Fibroblast of lung (primary cell): ENCODE measurements around the gene TMEM196. TPM values are rescaled to one million over a fixed set of nuclear protein-coding genes. Genes with fewer than 3 reads are reported as not detected.

Experiments
- DNase-seq, 2 donors: peaks; one replicate each; pipeline versions ENCODE4 v3.0.0 to v3.0.0-alpha.2; 2010; ENCODE audit warnings: low read depth in 2 of 2
- H2AFZ ChIP-seq: 2 replicates; pipeline ENCODE4 v1.5.1; 2012; ENCODE audit warnings: low read length, control low read depth, inconsistent platforms
- H3K27ac ChIP-seq: 2 replicates; pipeline ENCODE4 v1.5.1; 2011; ENCODE audit warnings: low read length, control low read depth; ENCODE audit not compliant: insufficient read depth
- H3K27me3 ChIP-seq: 2 replicates; pipeline ENCODE4 v1.5.1; 2011; ENCODE audit warnings: mild to moderate bottlenecking, low read length; ENCODE audit not compliant: control insufficient read depth, insufficient read depth
- H3K36me3 ChIP-seq: 2 replicates; pipeline ENCODE4 v1.5.1; 2011; ENCODE audit warnings: low read length; ENCODE audit not compliant: control insufficient read depth, insufficient read depth
- H3K4me1 ChIP-seq: 2 replicates; pipeline ENCODE4 v1.5.1; 2011; ENCODE audit warnings: low read length; ENCODE audit not compliant: control insufficient read depth, insufficient read depth; ENCODE audit errors: extremely low read depth
- H3K4me2 ChIP-seq: 2 replicates; pipeline ENCODE4 v1.5.1; 2011; ENCODE audit warnings: low read length, control low read depth; ENCODE audit not compliant: insufficient read depth; ENCODE audit errors: extremely low read depth
- H3K4me3 ChIP-seq, 4 experiments: fragments of 200-600 bp in 1 of 4; sonication (generic) in 1 of 4; replicated peaks in 1 of 4; 2 replicates each; pipeline ENCODE4 v1.5.1; 2011 to 2016; ENCODE audit warnings: low read length in 4 of 4, low read depth in 3 of 4, mild to moderate bottlenecking in 3 of 4, control low read depth in 2 of 4, inconsistent platforms in 1 of 4, mixed read lengths in 1 of 4; ENCODE audit not compliant: insufficient read depth in 1 of 4; ENCODE audit errors: control extremely low read depth in 1 of 4
- H3K79me2 ChIP-seq: 2 replicates; pipeline ENCODE4 v1.5.1; 2012; ENCODE audit warnings: mild to moderate bottlenecking, low read length, inconsistent platforms; ENCODE audit not compliant: control insufficient read depth, insufficient read depth
- H3K9ac ChIP-seq: 2 replicates; pipeline ENCODE4 v1.5.1; 2011; ENCODE audit warnings: mild to moderate bottlenecking, low read length, control low read depth; ENCODE audit not compliant: insufficient read depth
- H3K9me3 ChIP-seq: 2 replicates; pipeline ENCODE4 v1.5.1; 2012; ENCODE audit warnings: low read depth, low read length; ENCODE audit not compliant: control insufficient read depth, insufficient read depth
- H4K20me1 ChIP-seq: 2 replicates; pipeline ENCODE4 v1.5.1; 2011; ENCODE audit warnings: low read length; ENCODE audit not compliant: control insufficient read depth, insufficient read depth; ENCODE audit errors: extremely low read depth
- CTCF ChIP-seq, 2 donors: IDR thresholded peaks in 1 of 2; conservative IDR thresholded peaks in 1 of 2; 1 replicate in 1 of 2; 2 replicates in 1 of 2; pipeline ENCODE4 v1.5.1; 2011 to 2012; ENCODE audit warnings: low read length in 2 of 2, control low read depth in 1 of 2, inconsistent platforms in 1 of 2, low read depth in 1 of 2, mild to moderate bottlenecking in 1 of 2
- EZH2 ChIP-seq: IDR thresholded peaks from 2 replicates; pipeline ENCODE4 v1.5.1; 2012; ENCODE audit warnings: low read length, control low read depth, mild to moderate bottlenecking; ENCODE audit errors: missing control alignments
- polyA plus RNA-seq, 2 donors: library from polyadenylated mRNA; depleted of rRNA in 1 of 2; stranded (reverse) in 1 of 2; unstranded in 1 of 2; fragments of >200 nt; gene quantifications; 2 replicates each; pipeline ENCODE4 v1.2.1, GENCODE V29; 2011 to 2012; ENCODE audit warnings: missing spikeins in 1 of 2
- total RNA-seq: library from RNA; depleted of rRNA; stranded (reverse); fragments of >200 nt; gene quantifications from 2 replicates; pipeline ENCODE4 v1.2.1, GENCODE V29; 2014

TMEM196 gene
- total and polyA plus RNA-seq, 2 donors (not counting 1 experiment from before 2014, with no cell fraction given) = not detected

GRCh38 chr7:19701471-19701870 lies 71.9 kb downstream of the TMEM196 start:
- H3K27me3 ChIP-seq = no peaks in the 10 kb centered on the region
- H3K79me2 ChIP-seq = peaks cover 12% of the 10 kb centered on the region
- no peak for DNase-seq
- no peaks in the 10 kb centered on the region for H3K9me3 ChIP-seq
- H3K4me3 ChIP-seq = no peak overlapping the region
- no peak overlapping the region for H3K4me2 ChIP-seq
- no peak overlapping the region for H3K27ac ChIP-seq
- no peaks in the 10 kb centered on the region for H4K20me1 ChIP-seq
- no peak for TF ChIP-seq CTCF (conservative IDR thresholded peaks at IDR 0.05 in 1 of 2, IDR thresholded peaks at IDR 0.05 in 1 of 2; ENCODE audit: low read depth in 1 of 2, low read length in 2 of 2)
- TF ChIP-seq EZH2 = no peak
- H3K4me1 ChIP-seq = no peaks in the 10 kb centered on the region
- no peak overlapping the region for H2AFZ ChIP-seq
- peaks cover 2% of the 10 kb centered on the region for H3K36me3 ChIP-seq
- no peak overlapping the region for H3K9ac ChIP-seq

- peaks cover 2% of the 10 kb centered on the region for H3K36me3 ChIP-seq
- peaks cover 7% of the 10 kb centered on the region for H3K79me2 ChIP-seq
- no peak overlapping the region for H3K4me2 ChIP-seq
- H2AFZ ChIP-seq = no peak overlapping the region
- H3K9me3 ChIP-seq = no peaks in the 10 kb centered on the region
- H3K27me3 ChIP-seq = no peaks in the 10 kb centered on the region
- no peak overlapping the region for H3K9ac ChIP-seq
- no peak for DNase-seq
- no peak overlapping the region for H3K4me3 ChIP-seq
- no peak overlapping the region for H3K27ac ChIP-seq
- TF ChIP-seq EZH2 = no peak
- no peak for TF ChIP-seq CTCF (conservative IDR thresholded peaks at IDR 0.05 in 1 of 2, IDR thresholded peaks at IDR 0.05 in 1 of 2; ENCODE audit: low read depth in 1 of 2, low read length in 2 of 2)
- H4K20me1 ChIP-seq = no peaks in the 10 kb centered on the region
- no peaks in the 10 kb centered on the region for H3K4me1 ChIP-seq
These were observed 72.5 kb downstream of the TMEM196 start for GRCh38 chr7:19700936-19701335.

- no peaks in the 10 kb centered on the region for H3K4me1 ChIP-seq
- no peak for DNase-seq
- H3K4me3 ChIP-seq = no peak overlapping the region
- H2AFZ ChIP-seq = no peak overlapping the region
- H3K79me2 ChIP-seq = no peaks in the 10 kb centered on the region
- H4K20me1 ChIP-seq = no peaks in the 10 kb centered on the region
- no peaks in the 10 kb centered on the region for H3K9me3 ChIP-seq
- H3K36me3 ChIP-seq = peaks cover 2% of the 10 kb centered on the region
- H3K27ac ChIP-seq = no peak overlapping the region
- no peak overlapping the region for H3K4me2 ChIP-seq
- no peak for TF ChIP-seq EZH2
- TF ChIP-seq CTCF (conservative IDR thresholded peaks at IDR 0.05 in 1 of 2, IDR thresholded peaks at IDR 0.05 in 1 of 2; ENCODE audit: low read depth in 1 of 2, low read length in 2 of 2) = no peak
- no peak overlapping the region for H3K9ac ChIP-seq
- H3K27me3 ChIP-seq = no peaks in the 10 kb centered on the region
These were observed 75.1 kb downstream of the TMEM196 start for GRCh38 chr7:19698331-19698730.
